HTERT RPE-1 (cell line): ENCODE results near the gene SLC9C2.
"Not testable (repeated sequence)": the region's sequence is repeated elsewhere in the genome, so short reads cannot be mapped to it uniquely, and the experiment has no call there.

ENCODE experiments used
- in situ Hi-C: fragments of 300-500 bp; cut with MboI; formaldehyde crosslinking; loops from 4 replicates; pipeline ENCODE4 v1.14.3; 2020; ENCODE audit warnings: low sequenced_read_pairs

The SLC9C2 gene

GRCh38 chr1:173580658-173581057 is 22.2 kb downstream of the SLC9C2 start:
- in situ Hi-C loops, result no loop called here

DNA sequence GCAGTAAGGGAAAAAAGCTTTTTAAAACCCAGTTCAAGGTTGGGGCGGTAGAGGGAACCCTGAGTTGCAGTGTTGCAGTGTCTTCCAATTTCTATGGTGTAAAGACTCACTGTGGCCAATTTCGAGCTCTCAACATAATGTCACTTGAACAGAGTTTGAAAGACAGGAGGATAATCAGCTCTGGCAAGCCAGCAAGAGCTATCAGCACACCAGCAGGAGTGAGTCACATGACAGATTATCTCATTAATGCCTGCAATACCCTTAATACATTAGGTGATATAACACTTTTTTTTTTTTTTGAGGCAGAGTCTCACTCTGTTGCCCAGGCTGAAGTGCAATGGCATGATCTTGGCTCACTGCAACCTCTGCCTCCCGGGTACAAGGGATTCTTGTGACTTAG is 22.8 kb downstream of the SLC9C2 start:
- in situ Hi-C loops, result no loop called here

DNA sequence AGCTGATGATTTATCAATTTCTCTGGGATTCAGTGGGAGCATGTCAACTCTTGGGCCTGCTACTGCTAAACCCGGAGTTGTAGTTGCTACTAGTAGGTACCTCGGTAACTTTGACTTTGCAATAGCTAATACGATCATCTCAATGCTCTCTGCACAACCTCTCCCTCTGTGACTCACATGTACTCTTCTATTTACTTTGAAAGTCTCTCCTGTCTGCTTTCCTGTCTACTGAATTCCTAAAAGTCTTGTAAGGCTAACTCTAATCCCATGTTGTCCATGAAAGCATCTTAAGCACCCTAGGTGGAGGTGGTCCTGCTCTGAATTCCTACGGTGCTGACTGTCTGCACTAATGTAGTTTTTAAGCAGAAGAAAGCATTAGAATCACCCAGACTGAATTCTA is 29.3 kb downstream of the SLC9C2 start:
- in situ Hi-C loops, result no loop called here

- in situ Hi-C loops, result no loop called here
Measured at GRCh38 chr1:173572201-173572873, 30.5 kb downstream of the SLC9C2 start.

- in situ Hi-C loops, result no loop called here
Measured at GRCh38 chr1:173570370-173571007, 32.4 kb downstream of the SLC9C2 start.

- in situ Hi-C loops, result no loop called here
Measured at GRCh38 chr1:173568483-173568882, 34.4 kb downstream of the SLC9C2 start.

- in situ Hi-C loops, result not testable (repeated sequence)
Measured at GRCh38 chr1:173563846-173564245, 39.0 kb downstream of the SLC9C2 start.

GRCh38 chr1:173562813-173563212 is 40.1 kb downstream of the SLC9C2 start:
- in situ Hi-C loops, result no loop called here

DNA sequence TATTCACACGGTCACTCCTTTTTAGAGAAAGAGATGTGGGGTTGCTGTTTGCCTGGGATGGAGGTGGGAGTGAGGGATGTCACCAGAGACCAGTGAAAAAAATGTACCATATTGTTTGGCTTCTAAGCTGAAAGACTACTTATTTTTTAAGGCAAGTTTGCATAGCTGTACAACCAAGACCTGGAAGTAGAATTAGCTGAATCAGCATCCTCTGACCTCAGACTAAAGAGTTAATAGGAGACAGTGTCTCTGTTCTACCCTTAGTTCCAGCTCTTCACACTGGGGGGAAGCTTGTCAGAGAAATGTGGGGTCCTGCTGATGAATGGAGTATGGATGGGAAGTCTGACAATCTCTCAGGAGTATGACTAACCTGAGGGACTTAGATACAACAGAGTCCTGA is 41.6 kb downstream of the SLC9C2 start:
- in situ Hi-C loops, result no loop called here

DNA sequence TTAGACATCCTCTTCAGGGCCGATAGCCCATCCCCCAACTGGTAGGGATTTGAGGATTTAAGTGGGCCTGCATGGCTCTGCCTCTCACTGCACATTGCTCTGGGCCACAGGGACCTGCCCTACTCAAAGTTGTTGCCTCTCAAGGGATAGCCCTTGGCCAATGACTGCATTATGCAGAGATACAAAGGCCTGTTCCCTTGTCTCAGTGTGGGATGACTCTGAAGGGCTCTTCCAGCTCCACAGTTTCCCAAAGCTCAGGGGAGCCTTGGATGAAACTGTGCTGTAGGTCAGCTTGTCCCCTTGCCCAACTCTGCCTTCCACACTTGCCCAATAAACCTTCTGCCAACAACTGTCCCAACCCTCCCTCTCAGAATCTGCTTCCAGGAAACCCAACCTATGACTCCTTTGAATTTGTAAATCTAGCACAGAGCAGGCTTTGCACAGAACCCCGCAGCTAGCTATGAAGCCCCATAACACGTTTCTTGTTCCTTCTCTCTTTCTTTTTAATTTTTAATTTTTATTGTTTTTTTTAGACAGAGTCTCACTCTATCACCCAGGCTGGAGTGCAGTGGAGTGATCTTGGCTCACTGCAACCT is 42.5 kb downstream of the SLC9C2 start:
- in situ Hi-C loops, result no loop called here

DNA sequence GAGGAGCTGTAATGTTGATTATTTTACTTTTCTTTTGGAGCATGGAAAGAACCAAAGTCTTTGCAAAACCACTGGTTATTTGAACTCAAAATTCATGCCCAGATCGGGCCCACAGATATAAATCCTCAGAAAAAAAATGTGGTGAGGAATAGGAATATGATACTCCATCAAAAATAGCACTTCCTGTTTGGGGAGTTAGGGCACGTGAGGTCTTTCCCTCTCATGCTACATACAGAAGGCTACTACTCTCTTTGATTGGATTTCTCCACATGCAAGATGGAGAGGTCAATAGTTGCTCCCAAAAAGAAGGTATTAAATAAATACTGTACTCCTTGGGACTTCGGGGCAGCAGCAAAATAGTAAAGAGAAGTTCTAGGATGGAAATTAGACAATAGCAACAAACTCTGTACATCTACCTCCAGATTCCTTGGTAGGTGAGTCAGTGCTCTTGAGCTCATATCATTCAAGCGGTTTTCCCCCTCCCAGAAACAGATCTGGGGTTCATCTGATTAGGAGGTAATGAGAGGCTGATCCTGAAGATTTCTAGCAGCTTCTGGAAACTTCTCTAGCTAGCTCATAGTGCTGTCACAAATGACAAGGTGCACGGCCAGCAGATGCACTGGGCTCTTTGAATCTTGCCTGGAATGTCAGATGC is 47.1 kb downstream of the SLC9C2 start:
- in situ Hi-C loops, result no loop called here

DNA sequence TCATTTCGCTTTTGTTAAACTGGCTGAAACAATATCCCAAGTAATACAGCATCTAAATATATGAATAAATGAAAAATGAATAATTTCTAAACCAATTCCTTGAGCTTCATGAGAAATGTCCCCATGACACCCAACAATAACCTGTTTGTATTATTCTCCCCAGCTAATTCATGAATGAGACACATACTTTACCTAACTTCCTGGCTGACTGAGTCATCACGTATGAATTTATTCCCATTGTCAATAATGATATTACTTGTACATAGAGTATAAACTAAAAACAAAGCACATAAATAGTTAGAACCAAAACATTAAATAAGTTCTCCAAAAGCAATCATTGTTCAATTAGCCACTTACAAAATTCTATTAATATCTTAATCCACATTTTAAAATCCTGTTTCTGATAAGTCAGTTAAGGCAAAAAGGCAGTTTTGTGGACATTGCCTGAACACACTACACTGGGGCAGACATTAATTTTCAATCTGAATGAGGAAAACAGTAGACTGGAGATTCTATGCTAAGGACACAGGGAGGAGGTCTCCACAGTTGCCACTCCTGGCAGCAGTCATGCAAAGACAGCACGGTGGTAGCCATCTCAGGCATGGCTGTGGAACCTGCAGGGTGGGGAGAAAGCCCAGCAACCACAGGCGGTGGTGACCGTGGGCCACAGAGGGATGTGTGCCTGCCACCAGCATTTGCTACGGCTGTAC is 48.2 kb downstream of the SLC9C2 start:
- in situ Hi-C loops, result no loop called here

GRCh38 chr1:173554089-173554488 is 48.8 kb downstream of the SLC9C2 start:
- in situ Hi-C loops, result no loop called here

- in situ Hi-C loops, result no loop called here
Measured at GRCh38 chr1:173553312-173553711, 49.6 kb downstream of the SLC9C2 start.

DNA sequence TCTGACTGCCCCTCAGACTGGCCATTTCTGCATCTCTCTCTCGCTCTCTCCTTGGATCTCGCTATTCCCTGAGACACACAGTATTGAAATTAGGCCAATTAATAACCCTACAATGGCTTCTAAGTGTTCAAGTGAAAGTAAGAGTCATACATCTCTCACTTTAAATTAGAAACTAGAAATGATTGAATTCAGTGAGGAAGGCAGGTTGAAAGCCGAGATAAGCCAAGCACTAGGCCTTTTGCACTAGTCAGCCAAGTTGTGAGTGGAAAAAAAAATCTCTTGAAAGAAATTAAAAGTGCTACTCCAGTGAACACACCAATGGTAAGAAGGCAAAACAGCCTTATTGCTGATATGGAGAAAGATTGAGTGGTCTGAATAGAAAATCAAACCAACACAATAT is 51.2 kb downstream of the SLC9C2 start:
- in situ Hi-C loops, result no loop called here

DNA sequence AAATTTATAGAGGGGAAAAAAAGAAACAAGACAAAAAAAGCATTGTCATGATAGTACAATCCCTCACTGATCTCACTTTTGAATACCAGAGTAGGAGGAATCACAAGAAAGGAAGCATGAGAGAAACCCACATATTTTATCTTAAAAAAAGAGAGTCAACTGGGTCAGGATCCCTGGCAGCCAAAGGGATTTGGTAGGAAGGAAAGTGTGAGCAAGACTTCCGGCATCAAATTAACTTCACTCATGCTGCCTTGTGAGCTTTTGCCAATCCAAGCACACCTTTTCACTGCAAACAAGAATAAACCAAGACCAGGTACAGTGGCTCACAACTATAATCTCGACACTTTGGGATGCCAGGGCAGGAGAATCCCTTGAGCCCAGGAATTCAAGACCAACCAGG is 53.1 kb downstream of the SLC9C2 start:
- in situ Hi-C loops, result no loop called here

- in situ Hi-C loops, result no loop called here
Measured at GRCh38 chr1:173545688-173546087, 57.2 kb downstream of the SLC9C2 start.

GRCh38 chr1:173536223-173536622 is 66.6 kb downstream of the SLC9C2 start:
- in situ Hi-C loops, result no loop called here

DNA sequence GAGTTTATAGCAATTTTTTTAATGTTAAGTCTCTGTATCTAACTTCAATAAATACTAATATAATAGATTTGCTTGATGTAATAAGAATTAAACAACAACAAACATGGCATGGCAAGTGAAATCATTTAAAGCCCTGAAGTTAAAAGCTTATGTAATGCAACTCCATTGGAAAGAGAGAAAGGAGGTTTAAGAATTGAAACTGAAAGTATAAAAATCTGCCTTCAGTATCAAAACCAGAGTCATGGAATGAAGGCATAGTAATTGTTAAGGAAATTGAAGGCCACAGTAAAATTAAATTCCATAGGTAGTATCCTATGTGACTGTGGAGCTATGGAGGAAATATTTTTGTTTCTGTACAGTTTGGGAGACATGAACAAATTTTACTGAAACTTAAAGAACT is 70.6 kb downstream of the SLC9C2 start:
- in situ Hi-C loops, result no loop called here

- in situ Hi-C loops, result no loop called here
Measured at GRCh38 chr1:173530795-173531693, 71.8 kb downstream of the SLC9C2 start.
